H1 (cell line): ENCODE results near the gene GPNMB.

Experiments used
- ATF3 ChIP-seq: IDR thresholded peaks from 2 replicates; pipeline ENCODE4 v1.6.1; 2011; ENCODE audit warnings: low read depth, mild to moderate bottlenecking, low read length; ENCODE audit not compliant: insufficient read depth
- CTCF ChIP-seq, 3 experiments: IDR thresholded peaks; 1 replicate in 2 of 3; 2 replicates in 1 of 3; pipeline versions ENCODE4 v1.5.1 to v1.6.1; 2011; ENCODE audit warnings: low read length in 3 of 3, mild to moderate bottlenecking in 3 of 3, inconsistent platforms in 2 of 3, low read depth in 1 of 3, moderate library complexity in 1 of 3; ENCODE audit not compliant: insufficient read depth in 1 of 3; ENCODE audit errors: control extremely low read depth in 1 of 3
- EP300 ChIP-seq, 2 experiments: IDR thresholded peaks; 1 replicate in 1 of 2; 2 replicates in 1 of 2; pipeline ENCODE4 v1.6.1; 2011 to 2012; ENCODE audit warnings: low read depth in 2 of 2, low read length in 2 of 2, mild to moderate bottlenecking in 2 of 2, borderline replicate concordance in 1 of 2, inconsistent platforms in 1 of 2, moderate library complexity in 1 of 2
- MAX ChIP-seq: IDR thresholded peaks from 2 replicates; pipeline ENCODE4 v1.6.1; 2012; ENCODE audit warnings: inconsistent platforms
- NRF1 ChIP-seq: IDR thresholded peaks from 2 replicates; pipeline ENCODE4 v1.6.1; 2011; ENCODE audit warnings: mild to moderate bottlenecking, low read depth, low read length, improper control_type of control experiment
- RNF2 ChIP-seq: fragments of 200-900, 300-1000 bp; sonication (generic); IDR thresholded peaks from 2 replicates; pipeline ENCODE4 v1.7.1; 2016; ENCODE audit warnings: borderline replicate concordance, low read depth, mild to moderate bottlenecking, antibody characterized with exemption, low read length; ENCODE audit not compliant: poor library complexity, severe bottlenecking; ENCODE audit errors: missing control alignments
- TAF1 ChIP-seq: IDR thresholded peaks from 2 replicates; pipeline ENCODE4 v1.6.1; 2011; ENCODE audit warnings: mild to moderate bottlenecking, low read depth, low read length

- TF ChIP-seq TAF1 (no peak), NRF1 (no peak), MAX (no peak), ATF3 (no peak), EP300 (IDR thresholded peaks at IDR 0.05; ENCODE audit: borderline replicate concordance in 1 of 2, low read depth in 2 of 2, low read length in 2 of 2) (no peak), CTCF (IDR thresholded peaks at IDR 0.05; ENCODE audit: control extremely low read depth in 1 of 3, insufficient read depth in 1 of 3, low read depth in 1 of 3, low read length in 3 of 3) (no peak), RNF2 (no peak)
These were observed 15.9 kb upstream of the GPNMB start for GRCh38 chr7:23230641-23231101.
